Breast epithelium (tissue), 3 donors: ENCODE measurements around the gene SPACA6.

ENCODE experiments used
- POLR2A ChIP-seq: fragments of 450-650 bp; IDR thresholded peaks from one replicate; pipeline ENCODE4 v1.6.1; 2016; ENCODE audit warnings: antibody characterized with exemption, mild to moderate bottlenecking, moderate library complexity
- POLR2AphosphoS5 ChIP-seq, 3 donors: sonication (generic); formaldehyde crosslinking; IDR thresholded peaks; one replicate each; pipeline ENCODE4 v1.6.1; 2017; ENCODE audit warnings: antibody characterized with exemption in 3 of 3
- TF ChIP-seq, protein P1 (sequence below), 3 donors: fragments of 450-650 bp; IDR thresholded peaks; one replicate each; pipeline ENCODE4 v1.5.1; 2016 to 2017; ENCODE audit warnings: antibody characterized with exemption in 3 of 3, mild to moderate bottlenecking in 3 of 3, moderate library complexity in 3 of 3

DNA sequence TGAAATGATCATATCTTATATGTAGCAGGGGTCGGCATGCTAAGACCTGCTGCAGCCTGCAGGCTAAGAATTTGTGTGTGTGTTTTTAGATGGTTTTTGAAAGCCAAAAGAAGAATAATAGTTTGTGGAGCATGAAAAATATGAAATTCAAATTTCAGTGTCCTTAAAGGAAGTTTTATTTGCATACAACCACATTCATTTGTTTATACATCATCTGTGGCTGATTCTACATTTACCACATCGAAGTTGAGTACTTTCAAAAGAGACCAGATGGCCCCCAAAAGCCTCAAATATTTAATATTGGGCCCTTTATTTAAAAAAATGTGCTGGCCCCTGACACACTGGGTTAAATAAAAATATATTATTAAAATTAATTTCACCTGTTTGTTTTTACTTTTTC is 29.4 kb downstream of the SPACA6 start:
- TF ChIP-seq POLR2A, result no peak
- TF ChIP-seq, protein P1, sequence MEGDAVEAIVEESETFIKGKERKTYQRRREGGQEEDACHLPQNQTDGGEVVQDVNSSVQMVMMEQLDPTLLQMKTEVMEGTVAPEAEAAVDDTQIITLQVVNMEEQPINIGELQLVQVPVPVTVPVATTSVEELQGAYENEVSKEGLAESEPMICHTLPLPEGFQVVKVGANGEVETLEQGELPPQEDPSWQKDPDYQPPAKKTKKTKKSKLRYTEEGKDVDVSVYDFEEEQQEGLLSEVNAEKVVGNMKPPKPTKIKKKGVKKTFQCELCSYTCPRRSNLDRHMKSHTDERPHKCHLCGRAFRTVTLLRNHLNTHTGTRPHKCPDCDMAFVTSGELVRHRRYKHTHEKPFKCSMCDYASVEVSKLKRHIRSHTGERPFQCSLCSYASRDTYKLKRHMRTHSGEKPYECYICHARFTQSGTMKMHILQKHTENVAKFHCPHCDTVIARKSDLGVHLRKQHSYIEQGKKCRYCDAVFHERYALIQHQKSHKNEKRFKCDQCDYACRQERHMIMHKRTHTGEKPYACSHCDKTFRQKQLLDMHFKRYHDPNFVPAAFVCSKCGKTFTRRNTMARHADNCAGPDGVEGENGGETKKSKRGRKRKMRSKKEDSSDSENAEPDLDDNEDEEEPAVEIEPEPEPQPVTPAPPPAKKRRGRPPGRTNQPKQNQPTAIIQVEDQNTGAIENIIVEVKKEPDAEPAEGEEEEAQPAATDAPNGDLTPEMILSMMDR (IDR thresholded peaks at IDR 0.05), result no peak
- no peak for TF ChIP-seq POLR2AphosphoS5 (IDR thresholded peaks at IDR 0.05)
